Choroid plexus epithelial cell (primary cell): ENCODE measurements around the gene TOP1.

Source experiments
- DNase-seq: peaks from one replicate; pipeline ENCODE4 v3.0.0-alpha.2; 2010; ENCODE audit warnings: low read depth
- H3K4me3 ChIP-seq: 2 replicates; pipeline ENCODE4 v1.5.1; 2011; ENCODE audit warnings: low read depth, mild to moderate bottlenecking, control low read depth, low read length, moderate library complexity
- TF ChIP-seq, protein P1 (sequence below): conservative IDR thresholded peaks from 2 replicates; pipeline ENCODE4 v1.5.1; 2011; ENCODE audit warnings: low read depth, mild to moderate bottlenecking, control low read depth, inconsistent platforms, low read length, moderate library complexity

TOP1 gene

DNA sequence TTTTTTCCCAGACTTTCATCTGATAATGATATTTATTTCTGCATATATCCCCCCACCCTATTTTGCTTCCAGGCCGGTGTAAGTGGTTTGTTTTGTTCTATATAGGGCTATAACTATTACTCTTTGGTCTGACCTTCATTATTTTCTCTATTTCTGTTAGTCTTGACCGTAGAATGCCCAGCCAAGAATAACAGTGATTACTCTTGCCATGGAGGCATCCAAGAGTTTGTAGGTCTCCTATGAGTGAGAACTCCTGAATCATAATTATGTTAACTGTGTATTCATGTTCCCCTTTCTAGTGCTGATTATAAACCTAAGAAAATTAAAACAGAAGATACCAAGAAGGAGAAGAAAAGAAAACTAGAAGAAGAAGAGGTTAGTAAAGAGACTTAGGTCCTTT lies 52.2 kb downstream of the TOP1 start:
- no peak overlapping the region for H3K4me3 ChIP-seq
- TF ChIP-seq, protein P1, sequence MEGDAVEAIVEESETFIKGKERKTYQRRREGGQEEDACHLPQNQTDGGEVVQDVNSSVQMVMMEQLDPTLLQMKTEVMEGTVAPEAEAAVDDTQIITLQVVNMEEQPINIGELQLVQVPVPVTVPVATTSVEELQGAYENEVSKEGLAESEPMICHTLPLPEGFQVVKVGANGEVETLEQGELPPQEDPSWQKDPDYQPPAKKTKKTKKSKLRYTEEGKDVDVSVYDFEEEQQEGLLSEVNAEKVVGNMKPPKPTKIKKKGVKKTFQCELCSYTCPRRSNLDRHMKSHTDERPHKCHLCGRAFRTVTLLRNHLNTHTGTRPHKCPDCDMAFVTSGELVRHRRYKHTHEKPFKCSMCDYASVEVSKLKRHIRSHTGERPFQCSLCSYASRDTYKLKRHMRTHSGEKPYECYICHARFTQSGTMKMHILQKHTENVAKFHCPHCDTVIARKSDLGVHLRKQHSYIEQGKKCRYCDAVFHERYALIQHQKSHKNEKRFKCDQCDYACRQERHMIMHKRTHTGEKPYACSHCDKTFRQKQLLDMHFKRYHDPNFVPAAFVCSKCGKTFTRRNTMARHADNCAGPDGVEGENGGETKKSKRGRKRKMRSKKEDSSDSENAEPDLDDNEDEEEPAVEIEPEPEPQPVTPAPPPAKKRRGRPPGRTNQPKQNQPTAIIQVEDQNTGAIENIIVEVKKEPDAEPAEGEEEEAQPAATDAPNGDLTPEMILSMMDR: no peak
- peak; percentile 65 for DNase-seq

GRCh38 chr20:41081276-41081814 lies 52.7 kb downstream of the TOP1 start:
- TF ChIP-seq, protein P1: no peak
- peak; percentile 90 for DNase-seq
- H3K4me3 ChIP-seq: no peak overlapping the region

GRCh38 chr20:41082306-41082705 lies 53.7 kb downstream of the TOP1 start:
- TF ChIP-seq, protein P1: no peak
- H3K4me3 ChIP-seq: no peak overlapping the region
- DNase-seq: no peak

DNA sequence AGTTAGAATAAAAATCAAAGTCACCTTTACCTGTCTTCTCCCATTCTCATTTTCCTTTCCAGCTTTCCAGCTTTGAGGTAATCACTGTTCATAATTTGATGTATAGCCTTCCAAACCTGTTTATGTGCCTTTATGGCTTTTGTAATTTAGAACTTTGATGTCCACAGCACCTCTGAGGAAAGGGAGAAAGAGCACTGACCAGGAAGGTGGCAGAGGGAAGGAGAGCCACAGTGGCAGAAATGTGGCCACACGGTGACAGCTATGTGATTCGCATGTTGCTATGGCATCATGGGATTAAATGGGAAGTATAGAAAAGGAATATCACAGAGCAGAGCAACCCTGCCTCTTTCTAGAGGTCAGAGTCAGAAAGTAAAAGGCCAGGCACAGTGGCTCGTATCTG lies 57.0 kb downstream of the TOP1 start:
- H3K4me3 ChIP-seq: no peak overlapping the region
- TF ChIP-seq, protein P1: no peak
- no peak for DNase-seq

DNA sequence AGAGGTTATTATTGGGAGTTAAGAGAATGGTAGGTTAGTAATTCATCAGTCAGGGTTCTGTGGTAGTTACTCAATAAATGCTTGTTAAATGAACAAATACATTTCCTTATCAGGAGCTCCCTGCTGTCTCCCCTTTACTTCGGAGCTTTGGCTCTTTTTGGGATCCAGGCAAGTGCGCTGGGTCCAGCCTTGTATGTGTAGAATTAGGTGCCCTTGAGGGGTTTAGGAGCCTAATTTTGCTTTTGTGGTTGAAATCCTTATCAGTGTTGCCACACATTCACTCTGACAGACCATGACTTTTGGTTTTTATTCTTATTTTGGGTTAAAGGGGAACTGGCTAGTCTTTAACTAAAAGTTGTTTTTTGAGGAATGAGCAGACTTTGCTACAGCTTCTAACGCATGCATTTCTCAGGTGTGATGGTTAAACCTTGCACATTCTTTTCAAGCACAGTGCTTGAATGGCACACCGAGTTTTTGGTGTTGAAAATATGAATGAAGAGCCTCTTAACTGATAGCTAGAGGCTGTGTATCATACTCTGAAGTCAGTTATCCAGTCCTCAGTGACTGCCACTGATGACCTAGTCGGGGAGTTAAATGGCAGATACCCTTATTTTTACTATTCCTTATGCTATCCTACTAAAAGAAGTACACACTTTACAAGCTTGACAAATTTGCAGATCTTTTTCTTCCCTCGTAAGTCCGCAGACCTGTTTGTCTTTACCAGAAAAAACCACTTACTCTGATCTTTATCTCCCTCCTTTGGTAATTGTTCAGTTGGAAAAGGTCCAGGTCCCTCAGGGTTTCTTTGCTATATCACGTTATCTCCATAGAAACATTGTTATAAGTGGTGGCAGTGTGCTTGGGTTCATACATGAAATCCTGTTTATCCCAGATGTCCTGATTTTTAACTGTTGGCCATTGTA lies 58.0 kb downstream of the TOP1 start:
- TF ChIP-seq, protein P1: no peak
- no peak overlapping the region for H3K4me3 ChIP-seq
- peak; percentile 41 for DNase-seq

DNA sequence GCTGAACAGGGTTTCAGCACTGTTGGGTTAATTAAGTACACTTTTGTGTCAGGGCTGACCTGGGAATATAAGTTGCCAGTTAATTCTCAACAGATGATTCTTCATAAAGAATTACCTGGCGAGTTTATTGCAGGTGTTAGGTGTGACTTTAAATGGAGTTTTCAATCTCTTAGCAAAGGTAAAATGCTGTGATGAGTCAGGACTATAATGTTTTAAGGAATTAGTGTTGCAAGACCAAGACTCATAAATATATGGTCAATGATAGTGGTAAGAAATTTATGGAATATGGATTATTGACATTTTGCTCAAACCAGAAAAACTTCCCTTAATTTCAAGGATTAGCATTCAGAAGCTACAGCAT lies 58.7 kb downstream of the TOP1 start:
- TF ChIP-seq, protein P1: no peak
- H3K4me3 ChIP-seq: no peak overlapping the region
- DNase-seq: no peak

DNA sequence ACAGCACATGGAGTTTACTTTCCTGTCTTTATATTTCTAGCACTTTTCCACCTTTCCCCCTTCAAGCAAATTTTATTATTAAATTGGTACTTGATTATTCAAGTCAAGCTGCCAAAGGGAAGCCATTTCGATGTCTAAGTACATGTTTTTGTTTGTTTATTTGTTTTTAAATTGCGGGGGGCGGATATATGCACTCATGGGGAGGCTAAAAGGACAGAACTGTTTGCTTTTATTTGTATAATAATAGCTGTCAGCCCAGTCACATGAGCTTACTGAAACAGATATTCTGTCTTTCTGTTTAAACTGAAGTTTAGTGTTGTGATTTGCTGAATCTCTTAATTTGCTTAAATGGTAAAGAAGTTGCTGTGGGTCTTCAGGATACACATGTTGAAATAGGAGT lies 59.2 kb downstream of the TOP1 start:
- no peak for DNase-seq
- no peak overlapping the region for H3K4me3 ChIP-seq
- TF ChIP-seq, protein P1: no peak
